Femur (tissue), 1 donor: Measurements from ENCODE around the gene HBG2.

Experiments
- DNase-seq: peaks from one replicate; pipeline ENCODE4 v3.0.0-alpha.2; 2017

Gene HBG2

GRCh38 chr11:5247472-5248192 lies 6.9 kb downstream of the HBG2 start:
- no peak for DNase-seq

GRCh38 chr11:5246772-5247471 lies 7.7 kb downstream of the HBG2 start:
- DNase-seq: no peak

- DNase-seq: no peak
Observed at GRCh38 chr11:5245155-5245554, 9.4 kb downstream of the HBG2 start.

DNA sequence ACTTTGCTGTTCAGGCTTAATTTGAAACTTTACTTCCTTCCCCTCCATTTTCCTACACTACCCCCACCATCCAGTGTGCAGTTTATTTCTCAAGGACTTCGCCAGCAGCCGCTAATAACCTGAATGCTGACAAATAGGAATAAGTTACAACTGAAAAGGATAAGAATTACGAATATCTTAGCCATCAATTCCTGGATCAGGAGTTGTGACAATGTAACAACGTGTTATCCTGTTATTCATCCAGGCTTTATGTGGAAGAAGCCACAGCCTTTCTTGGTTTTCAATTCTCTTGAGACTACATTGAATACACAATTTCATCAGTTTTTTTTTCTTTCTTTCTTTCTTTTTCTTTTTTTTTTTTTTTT lies 10.8 kb downstream of the HBG2 start:
- DNase-seq: no peak

- no peak for DNase-seq
Observed at GRCh38 chr11:5242933-5243815, 11.4 kb downstream of the HBG2 start.

DNA sequence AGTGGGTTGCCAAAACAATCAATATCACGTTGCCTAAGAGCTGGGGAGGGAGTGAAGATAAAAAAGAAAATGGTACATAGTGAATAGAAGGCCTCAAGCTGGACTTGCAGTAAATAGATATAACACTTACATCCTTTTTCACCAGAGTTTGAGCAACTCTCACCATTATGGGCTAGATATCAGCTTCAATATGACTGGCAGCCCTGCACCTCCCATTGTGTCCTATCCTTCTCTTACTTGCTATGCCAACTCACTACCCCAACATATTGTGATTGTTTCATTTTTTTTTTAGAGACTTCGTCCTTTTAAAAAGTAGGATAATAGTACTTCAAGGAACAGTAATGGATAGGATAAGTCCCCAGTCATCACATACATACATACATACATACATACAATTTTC lies 12.4 kb downstream of the HBG2 start:
- no peak for DNase-seq

- DNase-seq: no peak
Observed at GRCh38 chr11:5241458-5241857, 13.1 kb downstream of the HBG2 start.

DNA sequence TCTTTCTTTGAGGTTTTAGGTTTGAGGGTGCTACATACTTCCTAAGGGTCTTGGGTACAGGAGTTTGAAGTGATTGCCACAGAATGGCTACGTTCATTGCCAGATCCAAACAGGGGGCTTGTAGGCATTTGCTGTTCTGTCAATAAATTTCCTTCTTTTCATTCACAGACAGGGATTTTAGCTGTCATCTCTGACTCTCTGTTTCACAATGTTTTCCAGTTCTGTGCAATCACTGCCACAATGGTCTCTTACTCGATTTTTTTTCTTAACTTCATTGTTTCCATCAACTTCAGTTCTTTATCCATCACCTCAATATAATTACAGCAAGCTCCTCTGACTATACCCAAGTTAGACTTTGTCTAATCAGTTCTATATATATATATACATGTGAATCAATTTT lies 14.1 kb downstream of the HBG2 start:
- DNase-seq: no peak

- no peak for DNase-seq
Observed at GRCh38 chr11:5240056-5240455, 14.5 kb downstream of the HBG2 start.

- no peak for DNase-seq
Observed at GRCh38 chr11:5239046-5239445, 15.5 kb downstream of the HBG2 start.

GRCh38 chr11:5238486-5238885 lies 16.1 kb downstream of the HBG2 start:
- no peak for DNase-seq

DNA sequence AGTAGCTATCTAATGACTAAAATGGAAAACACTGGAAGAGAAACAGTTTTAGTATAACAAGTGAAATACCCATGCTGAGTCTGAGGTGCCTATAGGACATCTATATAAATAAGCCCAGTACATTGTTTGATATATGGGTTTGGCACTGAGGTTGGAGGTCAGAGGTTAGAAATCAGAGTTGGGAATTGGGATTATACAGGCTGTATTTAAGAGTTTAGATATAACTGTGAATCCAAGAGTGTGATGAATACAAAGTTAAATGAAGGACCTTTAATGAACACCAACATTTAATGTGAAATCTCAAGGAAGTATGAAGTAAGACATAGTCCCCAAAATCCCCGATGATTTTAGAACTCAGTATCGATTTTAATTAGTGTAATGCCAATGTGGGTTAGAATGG lies 17.2 kb downstream of the HBG2 start:
- no peak for DNase-seq

DNA sequence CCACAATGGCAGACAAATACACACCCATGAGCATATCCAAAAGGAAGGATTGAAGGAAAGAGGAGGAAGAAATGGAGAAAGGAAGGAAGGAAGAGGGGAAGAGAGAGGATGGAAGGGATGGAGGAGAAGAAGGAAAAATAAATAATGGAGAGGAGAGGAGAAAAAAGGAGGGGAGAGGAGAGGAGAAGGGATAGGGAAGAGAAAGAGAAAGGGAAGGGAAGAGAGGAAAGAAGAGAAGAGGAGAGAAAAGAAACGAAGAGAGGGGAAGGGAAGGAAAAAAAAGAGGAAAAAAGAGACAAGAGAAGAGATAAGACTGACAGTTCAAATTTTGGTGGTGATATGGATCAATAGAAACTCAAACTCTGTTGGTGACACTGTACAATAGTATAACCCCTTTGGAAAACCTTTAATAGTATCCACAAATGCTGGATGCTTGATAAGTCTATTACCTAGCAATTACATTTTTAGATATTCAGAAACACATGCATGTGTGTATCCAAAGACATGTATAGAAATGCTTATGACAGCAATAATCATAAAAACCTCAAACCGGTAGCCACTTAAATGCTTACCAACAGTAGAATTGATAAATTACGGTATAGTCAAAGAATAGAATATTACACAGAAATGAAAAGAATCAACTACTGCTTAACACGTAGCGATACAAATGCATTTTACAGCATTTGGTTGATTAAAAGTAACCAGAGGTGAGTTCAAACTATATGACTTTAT lies 19.1 kb downstream of the HBG2 start:
- no peak for DNase-seq

DNA sequence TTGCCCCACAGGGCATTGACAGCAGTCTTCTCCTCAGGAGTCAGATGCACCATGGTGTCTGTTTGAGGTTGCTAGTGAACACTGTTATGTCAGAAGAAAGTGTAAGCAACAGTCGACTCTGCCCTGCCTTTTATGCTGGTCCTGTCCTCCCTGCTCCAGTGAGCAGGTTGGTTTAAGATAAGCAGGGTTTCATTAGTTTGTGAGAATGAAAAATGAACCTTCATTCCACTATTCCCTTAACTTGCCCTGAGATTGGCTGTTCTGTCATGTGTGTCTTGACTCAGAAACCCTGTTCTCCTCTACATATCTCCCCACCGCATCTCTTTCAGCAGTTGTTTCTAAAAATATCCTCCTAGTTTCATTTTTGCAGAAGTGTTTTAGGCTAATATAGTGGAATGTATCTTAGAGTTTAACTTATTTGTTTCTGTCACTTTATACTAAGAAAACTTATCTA lies 20.2 kb downstream of the HBG2 start, which contains the start of gene HBD:
TSS of gene HBD (minus strand) at position 103 of the 454 bp plus-strand sequence. CDS start at position 53, 50 bp downstream.
- DNase-seq: no peak

DNA sequence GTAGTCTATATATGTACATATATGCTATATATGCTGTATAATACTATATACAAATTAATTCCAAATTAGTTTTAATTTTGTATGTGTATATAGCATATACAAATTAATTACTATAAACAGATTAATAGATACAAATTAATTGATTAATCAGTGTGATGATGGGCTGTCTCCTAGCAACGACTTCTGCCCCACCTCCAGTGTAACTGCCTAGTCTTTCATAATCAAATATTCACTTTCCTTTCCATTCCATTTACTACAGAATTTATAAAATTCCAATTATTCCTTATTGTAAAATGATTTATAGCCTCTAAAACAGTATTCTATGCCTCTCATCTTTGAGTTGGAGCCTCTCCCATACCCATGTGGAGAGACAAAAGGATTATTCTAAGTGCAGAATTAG lies 21.3 kb downstream of the HBG2 start:
- no peak for DNase-seq

DNA sequence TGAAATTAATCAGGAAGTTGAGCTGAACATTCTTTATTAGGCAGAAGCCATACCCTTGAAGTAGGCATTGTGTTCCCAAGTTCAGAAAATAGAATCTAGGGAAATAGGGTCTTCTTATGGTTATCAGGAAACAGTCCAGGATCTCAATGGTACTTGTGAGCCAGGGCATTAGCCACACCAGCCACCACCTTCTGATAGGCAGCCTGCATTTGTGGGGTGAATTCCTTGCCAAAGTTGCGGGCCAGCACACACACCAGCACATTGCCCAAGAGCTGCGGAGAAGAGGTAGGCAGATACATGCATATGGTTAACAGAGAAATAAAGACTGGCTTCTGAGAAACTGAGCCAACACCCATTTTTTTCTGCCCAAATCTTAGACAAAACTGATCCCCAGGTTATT lies 21.8 kb downstream of the HBG2 start:
- no peak for DNase-seq

- no peak for DNase-seq
Observed at GRCh38 chr11:5232176-5232575, 22.4 kb downstream of the HBG2 start.

DNA sequence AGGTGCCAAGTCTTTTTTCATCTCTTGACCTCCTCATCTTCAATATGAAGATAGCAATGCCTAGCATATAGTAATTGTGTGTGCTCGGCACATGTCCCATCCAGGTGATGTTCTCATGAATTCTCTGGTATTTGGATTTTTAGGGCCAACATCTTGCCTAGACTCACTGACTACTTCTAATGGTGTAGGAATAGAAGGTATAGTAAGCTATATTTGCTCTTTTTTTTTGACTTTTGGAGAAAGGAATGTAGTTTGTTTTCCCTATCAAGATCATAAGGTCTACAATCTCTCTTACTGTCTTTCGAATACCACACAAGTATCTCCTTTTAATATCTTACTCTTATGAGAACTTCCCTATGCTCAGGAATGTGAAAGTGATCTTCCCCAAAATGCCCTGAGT lies 23.5 kb downstream of the HBG2 start:
- DNase-seq: no peak

DNA sequence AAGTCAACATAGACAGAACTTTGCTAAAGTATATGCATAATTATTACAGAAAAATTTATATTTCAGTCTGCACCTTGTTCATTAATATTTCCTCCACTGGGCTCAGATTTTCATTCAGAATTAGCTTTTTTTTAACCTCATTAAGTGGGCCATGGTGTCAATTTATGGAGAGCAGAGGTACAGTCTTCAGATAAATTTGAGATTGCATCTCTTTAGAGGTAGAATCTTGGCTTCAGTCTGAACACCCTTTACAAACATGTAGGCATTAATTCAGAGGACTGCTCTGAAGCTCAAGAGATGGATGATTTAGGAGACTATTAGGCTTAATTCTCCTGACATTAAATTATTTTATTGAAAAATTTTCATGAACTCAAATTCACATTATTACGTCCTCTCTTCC lies 24.3 kb downstream of the HBG2 start:
- no peak for DNase-seq

- DNase-seq: no peak
Observed at GRCh38 chr11:5229796-5230195, 24.8 kb downstream of the HBG2 start.

GRCh38 chr11:5229356-5229755 lies 25.2 kb downstream of the HBG2 start:
- no peak for DNase-seq

GRCh38 chr11:5228124-5228523 lies 26.5 kb downstream of the HBG2 start:
- DNase-seq: no peak

DNA sequence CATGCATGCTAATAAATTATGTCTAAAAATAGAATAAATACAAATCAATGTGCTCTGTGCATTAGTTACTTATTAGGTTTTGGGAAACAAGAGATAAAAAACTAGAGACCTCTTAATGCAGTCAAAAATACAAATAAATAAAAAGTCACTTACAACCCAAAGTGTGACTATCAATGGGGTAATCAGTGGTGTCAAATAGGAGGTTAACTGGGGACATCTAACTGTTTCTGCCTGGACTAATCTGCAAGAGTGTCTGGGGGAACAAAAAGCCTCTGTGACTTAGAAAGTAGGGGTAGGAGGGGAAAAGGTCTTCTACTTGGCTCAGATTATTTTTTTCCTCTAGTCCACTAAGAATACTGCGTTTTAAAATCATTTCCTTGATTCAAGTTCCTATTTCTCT lies 26.9 kb downstream of the HBG2 start:
- DNase-seq: no peak
